NCI-H446 (cell line): ENCODE measurements around the gene ANKRD40.
A peak's percentile ranks its signal among the peaks of the same experiment; 100 is the strongest.

ENCODE experiments used
- DNase-seq, 2 experiments: peaks; one replicate each; lab custom pipeline; 2025; lab: John Stamatoyannopoulos, UW

Gene ANKRD40

DNA sequence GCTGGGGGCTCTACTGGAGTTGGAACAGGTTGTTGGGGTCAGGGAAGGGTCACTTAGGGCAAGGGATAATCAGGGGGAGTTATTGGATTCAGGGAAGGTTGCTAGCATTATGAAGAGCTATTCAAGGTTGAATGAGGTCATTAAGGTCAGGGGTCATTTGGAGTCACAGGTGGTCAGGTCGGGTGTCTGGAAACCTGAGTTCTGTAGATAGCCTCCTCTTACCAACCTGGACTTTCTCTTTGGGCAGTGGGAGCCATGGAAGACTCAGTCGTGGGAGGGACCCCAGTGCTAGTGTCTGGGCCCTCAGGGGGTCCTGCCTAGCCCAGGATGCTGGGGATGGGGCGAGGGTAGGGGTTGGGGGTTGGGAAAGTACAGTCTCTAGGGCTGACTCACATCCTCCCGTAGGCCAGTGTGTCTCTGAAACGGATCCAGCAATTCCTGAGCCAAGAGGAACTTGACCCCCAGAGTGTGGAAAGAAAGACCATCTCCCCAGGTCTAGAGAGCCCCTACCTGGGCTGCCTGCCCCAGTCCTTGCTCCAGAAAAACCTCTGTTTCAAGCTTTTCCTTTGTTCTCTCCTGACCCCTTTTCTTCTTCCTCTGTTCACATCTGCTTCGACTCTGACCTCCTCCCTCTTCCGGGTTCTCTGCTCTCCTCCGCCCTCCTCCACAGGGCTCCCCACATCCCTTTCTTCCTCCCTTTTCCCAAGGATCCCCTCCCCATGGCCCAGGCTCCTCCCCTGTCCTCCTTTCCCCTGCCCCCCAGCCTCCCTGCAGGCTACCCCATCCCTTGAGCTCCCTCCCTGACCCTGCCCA is 39.5 kb downstream of the ANKRD40 start:
- DNase-seq: no peak

DNA sequence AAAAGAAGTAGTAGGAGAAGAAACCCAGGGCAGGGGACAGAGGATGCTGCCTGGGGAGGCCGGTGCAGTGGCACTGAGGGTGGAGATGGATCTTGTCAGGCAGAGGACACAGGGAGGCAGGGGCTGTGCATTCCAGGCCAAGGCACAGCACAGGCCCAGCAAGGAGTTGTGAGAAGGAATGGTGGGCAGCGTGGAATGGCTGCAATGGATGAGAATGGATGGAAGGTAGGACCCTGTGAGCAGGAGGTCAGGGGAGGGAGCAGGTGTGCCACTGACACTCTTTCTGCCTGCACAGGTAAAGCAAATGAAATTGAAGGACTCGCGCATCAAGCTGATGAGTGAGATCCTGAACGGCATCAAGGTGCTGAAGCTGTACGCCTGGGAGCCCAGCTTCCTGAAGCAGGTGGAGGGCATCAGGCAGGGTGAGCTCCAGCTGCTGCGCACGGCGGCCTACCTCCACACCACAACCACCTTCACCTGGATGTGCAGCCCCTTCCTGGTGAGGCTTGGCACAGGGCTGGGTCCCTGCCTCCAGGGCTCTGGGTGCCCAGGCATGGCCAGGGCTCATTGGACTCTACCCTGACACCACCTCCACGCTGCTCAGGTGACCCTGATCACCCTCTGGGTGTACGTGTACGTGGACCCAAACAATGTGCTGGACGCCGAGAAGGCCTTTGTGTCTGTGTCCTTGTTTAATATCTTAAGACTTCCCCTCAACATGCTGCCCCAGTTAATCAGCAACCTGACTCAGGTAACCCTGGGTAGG is 40.3 kb downstream of the ANKRD40 start:
- no peak for DNase-seq

DNA sequence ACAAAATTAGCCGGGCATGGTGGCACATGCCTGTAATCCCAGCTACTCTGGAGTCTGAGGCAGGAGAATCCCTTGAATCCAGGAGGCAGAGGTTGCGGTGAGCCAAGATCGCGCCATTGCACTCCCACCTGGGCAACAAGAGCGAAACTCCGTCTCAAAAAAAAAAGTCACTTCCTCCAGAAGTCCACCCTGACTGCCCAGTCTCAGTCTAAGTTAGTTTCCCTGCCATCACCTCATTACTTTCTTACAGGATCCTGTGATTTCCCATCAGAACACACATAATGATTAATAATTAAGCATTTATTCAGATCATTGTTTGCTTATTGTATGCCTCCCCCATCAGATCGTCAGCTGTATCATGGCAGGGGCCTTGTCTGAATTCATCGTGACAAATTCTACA is 41.4 kb downstream of the ANKRD40 start:
- no peak for DNase-seq

DNA sequence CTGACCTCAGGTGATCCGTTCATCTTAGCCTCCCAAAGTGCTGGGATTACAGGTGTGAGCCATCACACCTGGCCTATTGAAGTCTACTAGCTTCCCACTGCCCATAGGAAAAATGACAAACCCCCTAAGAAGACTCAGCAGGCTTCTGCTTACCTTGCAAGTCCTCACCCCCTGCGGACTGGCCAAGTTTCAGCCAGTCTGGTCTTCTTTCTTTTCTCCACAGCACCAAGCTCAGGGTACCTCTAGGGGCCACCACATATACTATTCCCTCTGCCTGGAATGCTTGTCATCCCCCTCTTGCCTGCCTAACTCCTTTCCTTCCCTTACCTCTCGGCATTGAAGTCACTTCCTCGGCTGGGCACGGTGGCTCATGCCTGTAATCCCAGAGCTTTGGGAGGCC is 41.9 kb downstream of the ANKRD40 start:
- no peak for DNase-seq

DNA sequence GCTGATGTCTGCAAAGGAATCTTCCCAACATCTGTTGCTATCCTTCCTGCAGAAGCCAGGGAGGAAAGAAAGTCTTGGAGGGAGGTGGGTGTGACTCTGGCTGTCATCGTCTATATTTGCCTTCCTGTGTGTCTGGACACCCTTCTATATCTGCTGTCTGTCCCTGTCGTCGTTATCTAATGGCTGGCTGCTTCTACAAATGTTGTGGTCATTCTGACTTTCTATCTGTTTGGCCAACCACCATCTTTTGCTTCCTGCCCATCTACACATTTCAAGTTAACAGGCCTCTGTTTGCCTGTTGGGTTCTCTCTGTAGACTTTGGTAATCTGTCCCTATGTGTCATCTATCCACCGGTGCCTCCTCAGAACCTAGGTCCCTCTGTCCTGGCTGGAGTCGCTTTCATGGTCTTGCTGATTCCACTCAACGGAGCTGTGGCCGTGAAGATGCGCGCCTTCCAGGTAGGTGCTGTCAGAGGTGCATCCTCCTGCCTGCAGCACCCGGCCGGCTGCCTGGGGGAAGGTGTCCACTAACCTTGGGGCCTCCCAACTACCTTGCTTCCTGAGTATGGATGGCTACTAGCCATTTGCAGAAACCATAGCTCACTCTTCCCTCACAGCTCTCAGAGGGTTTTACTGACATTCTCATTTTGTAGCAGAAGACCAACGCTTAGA is 42.8 kb downstream of the ANKRD40 start:
- DNase-seq: no peak

DNA sequence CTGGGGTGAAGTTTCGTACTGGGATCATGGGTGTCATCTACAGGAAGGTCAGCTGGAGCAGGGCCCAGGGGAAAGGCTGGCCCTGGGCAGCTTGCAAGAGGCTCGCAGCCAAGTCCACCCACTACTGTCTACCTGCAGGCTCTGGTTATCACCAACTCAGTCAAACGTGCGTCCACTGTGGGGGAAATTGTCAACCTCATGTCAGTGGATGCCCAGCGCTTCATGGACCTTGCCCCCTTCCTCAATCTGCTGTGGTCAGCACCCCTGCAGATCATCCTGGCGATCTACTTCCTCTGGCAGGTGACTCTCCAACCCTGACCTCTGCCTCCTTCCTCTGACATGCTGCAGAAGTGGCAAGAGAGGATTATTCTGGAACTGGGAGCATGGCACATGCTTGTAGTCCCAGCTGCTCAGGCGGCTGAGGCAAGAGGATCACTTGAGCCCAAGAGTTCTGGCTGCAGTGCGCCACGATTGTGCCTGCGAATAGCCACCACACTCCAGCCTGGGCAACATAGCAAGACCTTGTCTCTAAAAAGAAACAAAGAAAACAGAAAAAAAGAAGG is 43.8 kb downstream of the ANKRD40 start:
- DNase-seq: no peak

DNA sequence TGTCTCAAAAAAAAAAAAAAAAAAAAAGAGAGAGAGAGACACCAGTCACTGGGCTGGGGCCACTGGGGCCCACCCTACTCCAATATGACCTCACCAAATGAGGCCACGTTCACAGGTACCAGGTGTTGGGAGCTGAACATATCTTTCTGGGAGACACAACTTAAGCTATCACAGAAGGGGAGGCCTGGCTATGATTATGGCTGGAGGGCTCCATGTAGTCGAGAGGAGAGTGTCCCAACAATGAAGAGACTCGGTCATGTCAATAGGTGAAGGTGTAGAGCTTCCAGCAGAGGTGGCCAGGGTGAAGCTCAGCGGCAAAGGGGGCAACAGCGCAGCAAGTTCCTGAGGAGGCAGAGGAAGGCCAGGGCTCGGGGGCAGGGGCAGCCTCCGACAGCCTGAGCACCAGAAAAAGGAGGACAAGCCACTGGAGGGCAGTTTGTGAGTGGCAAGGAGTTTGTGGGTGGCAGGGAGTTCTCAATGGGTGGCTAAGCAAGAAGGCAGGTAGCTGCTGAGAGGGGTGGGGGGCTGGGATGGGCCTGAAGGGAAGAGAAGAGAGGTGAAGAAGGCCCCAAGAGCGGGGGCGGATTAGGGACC is 45.0 kb downstream of the ANKRD40 start:
- DNase-seq: no peak

DNA sequence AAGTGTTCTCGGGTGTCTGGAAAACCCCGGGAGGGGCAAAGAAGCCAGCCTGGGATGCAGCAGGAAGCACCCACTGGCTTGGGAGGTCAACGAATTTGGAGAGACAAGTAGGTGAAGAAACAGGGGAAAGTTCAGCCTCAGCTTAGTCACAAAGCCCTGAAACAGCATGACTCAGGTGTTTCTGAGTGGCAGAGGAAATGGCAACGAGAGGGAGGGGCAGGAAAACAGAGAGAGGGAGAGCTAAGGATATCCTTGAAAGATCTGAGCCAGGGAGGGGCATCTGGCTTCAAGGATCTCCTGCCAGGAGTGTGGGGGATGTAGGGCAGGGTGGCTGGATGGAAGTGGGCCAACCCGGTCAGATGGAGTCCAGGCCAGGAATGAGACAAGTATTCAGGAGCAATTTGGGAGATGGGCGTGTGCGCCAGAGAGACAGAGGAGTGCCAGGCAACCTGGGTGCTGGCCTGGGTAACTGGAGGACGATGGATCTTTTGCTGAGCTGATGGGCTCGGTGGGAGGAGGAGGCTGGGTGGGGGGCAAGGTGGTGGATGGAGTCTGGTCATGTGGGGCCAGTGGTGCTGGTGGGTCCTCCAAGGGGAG is 45.8 kb downstream of the ANKRD40 start:
- peak; percentile 84 to 93 for DNase-seq

DNA sequence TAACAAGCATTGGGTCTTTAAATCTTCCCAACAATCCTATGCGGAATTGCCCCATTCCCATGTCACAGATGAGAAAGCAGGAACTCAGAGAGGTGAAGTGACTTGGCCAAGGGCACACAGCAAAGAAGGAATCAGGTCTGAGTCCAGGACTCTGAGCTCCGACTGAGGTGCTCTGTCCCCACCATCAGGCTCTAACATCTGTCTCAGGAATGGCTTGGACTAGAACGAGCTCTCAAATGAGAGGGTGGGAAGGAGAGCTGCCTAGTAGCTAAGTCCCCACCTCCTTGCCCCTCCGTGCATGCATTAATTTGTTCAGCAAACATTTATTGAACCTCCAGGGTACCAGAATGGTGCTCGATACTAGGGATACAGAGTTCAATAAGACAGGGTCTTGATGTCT is 46.4 kb downstream of the ANKRD40 start:
- DNase-seq: no peak

DNA sequence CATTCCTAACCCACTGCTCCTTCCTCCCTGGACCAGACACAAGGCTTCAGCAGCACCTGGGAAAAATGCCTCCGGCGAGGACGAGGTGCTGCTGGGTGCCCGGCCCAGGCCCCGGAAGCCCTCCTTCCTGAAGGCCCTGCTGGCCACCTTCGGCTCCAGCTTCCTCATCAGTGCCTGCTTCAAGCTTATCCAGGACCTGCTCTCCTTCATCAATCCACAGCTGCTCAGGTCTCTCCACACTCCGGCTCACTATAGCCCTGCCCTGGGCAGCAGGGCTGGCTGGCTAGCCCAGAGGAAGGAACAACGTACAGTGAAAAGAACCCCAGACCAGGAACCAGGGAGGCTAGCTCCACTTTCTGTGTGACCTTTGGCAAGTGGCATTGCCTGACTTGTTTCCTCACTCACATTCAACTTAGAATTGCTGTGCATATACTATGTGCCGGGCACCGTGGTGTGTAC is 46.8 kb downstream of the ANKRD40 start:
- no peak for DNase-seq

DNA sequence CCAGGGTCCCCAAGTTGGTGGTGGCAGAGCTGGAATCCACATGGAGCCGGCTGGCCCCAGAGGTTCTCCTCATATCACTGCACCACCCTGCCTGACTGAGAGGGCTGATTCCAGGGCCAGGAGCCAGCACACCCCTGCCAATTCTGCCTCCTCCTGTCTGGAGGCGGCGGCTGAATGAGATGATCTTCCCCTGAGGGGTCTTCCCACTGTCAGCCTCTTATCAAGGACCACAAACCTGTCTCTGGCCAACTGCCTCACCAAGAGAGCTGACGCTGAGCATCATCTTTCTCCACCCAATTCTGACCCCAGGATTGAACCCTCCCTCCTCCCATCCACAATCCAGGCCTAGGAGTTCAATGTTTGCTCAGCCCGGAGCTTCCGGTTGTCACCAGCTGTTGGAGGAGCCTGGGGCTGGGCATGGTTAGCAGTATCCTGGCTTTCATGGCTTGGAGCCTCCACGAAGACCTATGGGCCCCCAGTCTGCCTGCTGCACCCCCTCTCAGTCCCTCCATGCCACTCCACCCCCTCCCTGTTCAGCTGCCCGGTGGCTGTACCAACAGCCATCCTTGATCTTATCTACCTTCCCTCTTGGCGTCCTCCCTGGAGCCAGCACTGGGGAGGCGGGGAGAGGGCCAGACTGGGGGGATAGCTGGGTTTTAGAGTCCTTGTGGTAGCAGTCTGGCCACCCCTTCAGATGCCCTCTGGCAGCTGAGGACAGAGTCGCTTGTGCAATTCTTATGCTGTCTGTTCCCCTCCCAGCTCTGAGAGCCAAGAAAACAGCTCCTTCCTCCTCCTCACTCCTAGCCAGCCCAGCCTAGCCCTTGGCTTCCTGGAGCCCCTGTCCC is 47.5 kb downstream of the ANKRD40 start:
- DNase-seq: peak; percentile 12 to 61

DNA sequence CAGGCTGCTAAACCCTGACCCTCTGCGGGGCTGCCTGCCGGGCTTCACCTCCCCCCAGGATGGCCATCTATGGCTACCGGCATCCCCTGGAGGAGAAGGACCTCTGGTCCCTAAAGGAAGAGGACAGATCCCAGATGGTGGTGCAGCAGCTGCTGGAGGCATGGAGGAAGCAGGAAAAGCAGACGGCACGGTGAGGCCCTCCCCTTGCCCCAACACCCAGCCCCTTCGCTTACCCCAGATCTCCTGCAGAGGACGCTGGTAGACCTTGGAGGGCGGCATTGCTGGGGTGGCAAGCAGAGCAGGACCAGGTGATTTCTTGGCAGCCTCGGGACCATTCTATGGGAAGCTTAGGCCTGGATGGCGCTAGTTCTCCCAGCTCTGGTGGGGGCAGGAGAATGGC is 48.5 kb downstream of the ANKRD40 start:
- DNase-seq: no peak

DNA sequence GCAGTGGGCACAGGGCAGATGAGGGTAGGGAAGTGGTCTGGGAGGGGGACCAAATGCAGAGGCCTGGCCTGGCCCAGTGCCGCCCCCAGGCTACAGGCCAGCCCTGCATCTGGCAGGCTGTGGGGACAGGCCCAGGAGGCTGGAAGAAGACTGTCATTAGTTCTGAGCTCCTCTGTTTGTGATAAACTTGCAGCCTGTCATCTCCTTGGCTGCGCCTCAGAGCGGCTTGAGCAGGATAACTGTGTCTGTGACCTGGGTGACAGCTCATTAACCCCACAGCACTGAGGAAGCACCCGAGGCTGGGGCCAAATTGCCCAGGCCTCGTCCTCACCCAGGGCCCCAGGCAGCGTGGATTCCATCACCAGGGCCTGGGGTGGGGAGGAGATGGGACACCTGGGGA is 49.1 kb downstream of the ANKRD40 start:
- DNase-seq: no peak

DNA sequence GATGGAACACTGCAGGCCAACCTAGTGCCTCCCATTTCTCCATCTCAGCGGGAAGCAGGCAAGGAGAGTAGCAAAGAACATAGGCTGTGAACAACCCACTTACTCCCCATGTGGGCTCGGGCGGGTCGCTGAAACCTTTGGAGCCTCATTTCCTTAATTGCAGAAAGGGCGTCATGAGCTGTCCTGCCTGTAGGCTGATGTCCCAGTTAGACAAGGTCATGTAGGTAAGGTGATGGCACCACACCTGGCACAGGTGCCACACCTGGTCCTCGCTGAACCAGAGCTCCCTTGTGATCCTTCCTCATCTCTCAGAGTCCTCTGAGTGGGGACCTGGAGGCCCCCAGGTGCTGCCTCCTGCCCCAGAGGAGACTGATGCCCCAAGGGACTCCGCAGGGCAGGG is 50.1 kb downstream of the ANKRD40 start:
- DNase-seq: no peak

DNA sequence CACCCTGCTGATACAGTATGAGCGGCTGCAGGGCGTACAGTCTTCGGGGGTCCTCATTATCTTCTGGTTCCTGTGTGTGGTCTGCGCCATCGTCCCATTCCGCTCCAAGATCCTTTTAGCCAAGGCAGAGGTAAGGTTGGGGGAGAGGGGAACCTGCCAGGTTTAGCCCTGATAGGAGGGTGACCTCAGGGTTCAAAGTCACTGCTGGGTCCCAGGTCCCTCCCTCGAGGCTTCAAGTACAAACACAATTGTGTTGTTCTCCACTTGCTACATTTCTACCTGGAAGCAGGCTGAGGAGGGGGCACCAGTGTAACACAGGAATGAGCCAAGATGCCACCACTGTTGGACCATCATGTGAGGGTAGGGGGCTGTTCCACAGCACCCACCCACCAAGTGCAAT is 50.7 kb downstream of the ANKRD40 start:
- DNase-seq: no peak

DNA sequence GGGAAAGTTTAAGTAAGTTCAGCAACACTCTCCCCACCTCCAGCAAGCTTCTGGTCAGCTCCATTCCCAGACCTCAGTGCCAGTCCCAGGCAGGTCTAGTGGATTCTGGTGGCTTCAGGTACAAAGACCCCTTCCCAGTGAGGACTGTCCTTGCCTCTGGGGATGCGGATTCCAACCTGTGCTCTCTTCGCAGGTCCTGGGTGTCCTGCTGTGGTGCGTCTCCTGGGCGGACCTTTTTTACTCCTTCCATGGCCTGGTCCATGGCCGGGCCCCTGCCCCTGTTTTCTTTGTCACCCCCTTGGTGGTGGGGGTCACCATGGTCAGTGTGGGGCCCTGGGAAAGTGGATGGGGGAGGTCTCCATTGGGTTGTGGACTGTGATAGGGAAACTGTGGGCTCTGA is 51.2 kb downstream of the ANKRD40 start:
- no peak for DNase-seq

DNA sequence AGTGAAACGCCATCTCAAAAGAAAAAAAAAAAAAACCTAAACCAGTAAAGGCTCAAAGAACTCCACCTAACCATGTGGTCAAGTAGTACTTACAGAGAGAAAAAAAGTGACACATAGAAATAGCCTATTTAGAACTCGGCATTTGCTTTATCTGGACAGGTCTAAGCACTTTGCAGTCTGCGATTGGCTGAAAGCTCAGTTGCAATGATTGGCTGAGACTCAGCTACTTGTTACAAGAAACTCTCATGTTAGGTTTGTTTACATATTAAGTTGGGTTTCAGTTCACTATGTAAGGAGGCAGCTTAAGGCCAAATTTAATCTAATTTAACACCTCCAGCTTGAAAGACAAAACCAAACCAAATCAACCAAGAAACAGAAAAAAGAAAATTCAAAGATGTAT is 54.0 kb downstream of the ANKRD40 start:
- DNase-seq: no peak

DNA sequence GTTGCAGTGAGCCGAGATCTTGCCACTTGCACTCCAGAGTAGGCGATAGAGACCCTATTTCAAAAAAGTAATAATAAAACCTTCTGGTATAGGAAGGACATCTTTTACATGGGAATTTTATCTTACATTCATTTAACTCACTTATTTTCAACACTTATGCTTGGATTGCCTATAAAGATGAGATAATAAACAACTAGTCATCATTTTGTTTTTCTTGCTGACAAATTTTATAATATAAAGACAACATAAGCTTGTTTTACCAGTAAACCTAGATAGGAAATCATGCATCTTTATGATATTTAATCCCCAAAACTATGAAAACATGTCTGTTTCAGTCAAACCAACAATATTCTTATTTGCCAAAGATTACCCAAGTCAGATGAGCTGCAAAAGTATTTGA is 56.1 kb downstream of the ANKRD40 start:
- DNase-seq: no peak

DNA sequence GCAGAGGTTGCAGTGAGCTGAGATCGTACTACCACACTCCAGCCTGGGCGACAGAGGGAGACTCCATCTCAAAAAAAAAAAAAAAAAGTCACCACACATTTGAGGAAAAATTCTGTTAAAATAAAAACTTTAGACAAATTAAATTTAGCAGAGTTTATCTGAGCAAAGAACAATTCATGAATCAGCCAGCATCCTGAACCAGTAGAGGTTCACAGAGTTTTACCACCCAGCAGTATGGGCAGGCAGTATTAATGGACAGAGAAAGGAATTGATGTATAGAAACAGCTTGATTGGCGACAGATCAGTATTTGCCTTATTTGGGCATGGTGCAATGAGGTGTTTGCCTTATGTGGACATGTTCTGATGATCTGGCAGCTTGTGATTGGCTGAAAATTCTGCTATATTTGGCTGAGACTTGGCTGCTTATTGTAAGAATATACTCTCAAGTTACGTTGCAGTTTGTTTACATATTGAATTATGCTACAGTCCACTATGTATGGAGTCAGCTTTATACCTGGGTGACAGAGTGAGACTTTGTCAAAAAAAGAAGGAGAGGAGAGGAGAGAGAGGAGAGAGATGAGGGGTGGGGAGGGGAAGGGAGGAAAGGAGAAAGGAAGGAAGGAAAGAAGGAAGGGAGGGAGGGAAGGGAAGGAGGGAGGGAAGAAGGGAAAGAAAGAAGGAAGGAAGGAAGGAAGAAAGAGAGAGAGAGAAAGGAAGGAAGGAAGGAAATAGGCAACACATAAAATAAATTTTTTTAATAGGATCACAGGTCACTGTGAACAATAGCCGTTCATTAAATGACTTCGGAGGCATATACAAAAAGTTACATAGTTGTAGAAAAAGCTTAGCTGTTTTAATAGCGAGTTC is 58.4 kb downstream of the ANKRD40 start:
- no peak for DNase-seq

DNA sequence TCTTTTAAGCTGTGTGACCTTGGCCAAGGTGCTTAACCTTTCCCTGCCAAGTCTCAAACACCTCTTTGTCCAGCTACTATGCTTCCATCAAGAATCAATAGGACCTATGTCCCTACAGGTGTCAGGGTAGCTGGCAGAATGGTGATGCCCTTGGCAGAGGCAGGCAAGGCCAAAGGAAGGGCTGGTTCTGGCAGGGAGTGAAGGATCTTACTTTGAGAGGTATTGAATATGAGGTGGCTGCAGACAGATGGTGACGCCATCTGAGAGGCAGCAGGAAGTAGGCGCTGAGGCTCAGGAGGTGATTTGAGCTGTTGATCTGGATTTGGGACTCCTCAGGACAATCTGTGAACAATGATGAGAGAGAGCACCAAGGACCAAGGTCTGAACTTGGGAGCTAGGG is 60.5 kb downstream of the ANKRD40 start:
- DNase-seq: no peak
